Fibroblast of skin of left quadriceps (primary cell): ENCODE results near the gene MEF2C.

Source experiments
- DNase-seq, 2 experiments: peaks; one replicate each; pipeline ENCODE4 v3.0.0-alpha.2; 2013; ENCODE audit warnings: low read depth in 2 of 2

The MEF2C gene

DNA sequence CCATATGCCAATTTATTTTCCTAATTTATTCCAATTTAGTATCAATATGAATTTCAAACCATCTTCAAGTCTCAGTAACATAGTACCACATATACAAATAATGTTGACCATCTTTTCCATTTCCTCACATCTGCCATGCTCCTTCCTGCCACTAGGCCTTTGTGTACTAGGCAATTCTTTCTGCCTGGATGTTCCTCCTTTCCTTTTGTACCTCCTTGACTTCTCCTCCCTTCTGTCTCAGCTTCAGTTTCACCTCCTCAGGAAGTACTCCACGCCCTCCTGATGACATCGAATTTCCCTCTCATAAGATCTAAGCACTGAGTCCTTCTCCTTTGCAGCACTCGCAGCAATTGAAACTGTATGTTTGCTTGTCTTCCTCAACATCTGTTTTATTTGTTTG lies 53.9 kb downstream of the MEF2C start:
- DNase-seq = no peak

DNA sequence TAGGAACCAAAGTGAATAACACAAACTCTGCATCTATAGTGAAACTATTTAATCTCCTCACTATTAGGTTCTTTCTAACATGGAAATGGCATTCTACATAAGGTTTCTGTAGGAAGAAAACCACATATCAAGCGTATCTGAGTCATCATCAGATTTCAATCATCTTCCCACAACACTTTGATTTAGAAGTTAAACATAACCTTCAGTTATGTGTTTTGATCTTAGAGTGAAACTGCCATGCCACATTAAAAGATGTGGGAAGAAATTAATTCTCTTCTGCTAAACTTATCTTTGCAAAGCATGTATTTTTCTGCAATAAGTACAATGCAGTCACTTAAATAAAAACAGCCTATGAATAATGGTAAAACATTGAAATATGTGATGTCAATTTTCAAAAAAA lies 55.0 kb downstream of the MEF2C start:
- no peak for DNase-seq

- DNase-seq = no peak
These were observed 56.1 kb downstream of the MEF2C start for GRCh38 chr5:88826646-88827585.

- DNase-seq = no peak
These were observed 57.2 kb downstream of the MEF2C start for GRCh38 chr5:88825584-88826315.

DNA sequence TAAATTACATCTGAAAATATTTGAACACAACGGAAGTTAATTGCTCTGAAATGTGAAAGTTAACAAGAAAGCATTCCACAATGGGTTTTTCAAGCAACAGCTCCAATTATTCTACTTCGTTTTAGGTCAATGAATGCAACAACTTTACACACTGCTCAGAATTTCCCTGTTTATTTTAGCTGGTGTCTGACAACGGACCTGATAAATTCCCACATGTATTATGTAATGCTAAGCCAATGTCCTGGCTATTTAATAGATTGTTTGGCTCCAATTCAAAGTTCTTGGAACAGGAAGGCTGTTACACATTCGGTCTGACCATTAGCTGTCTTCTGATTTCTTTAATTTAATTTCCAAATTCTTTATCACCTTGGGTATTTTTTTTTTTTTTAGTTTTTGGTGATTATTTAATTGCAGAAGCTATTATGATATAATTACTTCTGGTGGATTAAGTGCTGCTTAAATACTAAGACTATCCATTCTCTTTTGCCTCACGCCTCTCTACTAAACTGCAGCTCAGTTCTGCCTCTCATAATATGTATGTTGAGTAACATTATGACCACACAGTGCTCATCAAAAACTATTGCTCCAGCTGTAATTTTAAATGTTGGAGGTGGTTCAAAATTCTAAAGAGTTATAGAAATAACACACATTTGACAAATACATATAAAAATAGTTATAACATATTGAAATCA lies 57.9 kb downstream of the MEF2C start:
- peak in 1 of 2 experiments; percentile 38 for DNase-seq

DNA sequence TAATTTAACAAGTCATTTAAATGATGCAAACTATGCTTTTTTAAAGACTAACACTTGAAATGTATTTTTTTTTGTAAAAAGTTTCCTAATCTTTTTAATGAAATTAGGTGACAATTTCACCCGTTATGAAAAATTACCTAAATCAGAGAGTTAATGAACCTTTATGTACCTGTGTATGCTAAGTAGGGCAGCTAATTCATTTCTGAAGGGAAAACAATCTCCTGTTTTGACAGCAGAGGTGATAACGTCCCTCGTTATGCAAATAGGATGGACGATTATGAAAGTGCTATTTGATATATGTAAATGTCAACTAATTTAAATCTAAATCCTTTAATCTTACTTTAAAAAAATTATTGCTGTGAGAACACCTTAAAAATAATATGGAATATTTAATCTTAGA lies 58.8 kb downstream of the MEF2C start:
- DNase-seq = no peak

DNA sequence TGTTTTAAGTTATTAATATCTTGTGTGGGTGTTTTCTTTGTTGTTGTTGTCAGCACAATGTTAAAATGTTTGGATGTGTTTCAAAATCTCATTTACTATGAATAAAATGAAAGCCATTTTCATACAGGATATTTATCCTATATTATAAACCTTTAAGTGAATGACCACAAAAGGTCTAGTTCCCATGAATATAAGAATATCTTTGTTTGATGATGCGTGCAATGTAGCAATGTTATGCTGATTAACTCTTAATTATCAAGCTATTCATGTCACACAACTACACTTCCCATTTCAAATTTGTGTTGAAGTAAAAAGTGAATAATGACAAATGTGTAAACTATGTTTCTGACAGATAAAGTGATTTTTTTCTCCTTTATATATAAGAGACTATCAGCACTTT lies 59.8 kb downstream of the MEF2C start:
- DNase-seq = no peak

DNA sequence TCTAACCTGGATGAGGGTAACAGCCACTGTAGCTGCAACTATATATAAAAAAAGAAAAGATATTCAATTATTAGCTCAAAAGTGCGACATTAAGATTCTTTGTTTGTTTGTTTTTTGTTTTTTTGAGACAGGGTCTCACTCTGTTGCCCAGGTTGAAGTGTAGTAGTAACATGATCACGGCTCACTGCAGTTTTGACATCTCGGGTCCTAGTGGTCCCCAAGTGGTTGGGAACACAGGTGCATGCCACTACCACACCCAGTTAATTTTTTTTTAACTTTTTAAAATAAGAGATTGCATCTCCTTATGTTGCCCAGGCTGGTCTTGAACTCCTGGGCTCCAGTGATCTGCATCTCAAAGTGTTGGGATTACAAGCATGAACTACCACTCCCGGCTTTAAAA lies 61.8 kb downstream of the MEF2C start:
- DNase-seq = no peak

DNA sequence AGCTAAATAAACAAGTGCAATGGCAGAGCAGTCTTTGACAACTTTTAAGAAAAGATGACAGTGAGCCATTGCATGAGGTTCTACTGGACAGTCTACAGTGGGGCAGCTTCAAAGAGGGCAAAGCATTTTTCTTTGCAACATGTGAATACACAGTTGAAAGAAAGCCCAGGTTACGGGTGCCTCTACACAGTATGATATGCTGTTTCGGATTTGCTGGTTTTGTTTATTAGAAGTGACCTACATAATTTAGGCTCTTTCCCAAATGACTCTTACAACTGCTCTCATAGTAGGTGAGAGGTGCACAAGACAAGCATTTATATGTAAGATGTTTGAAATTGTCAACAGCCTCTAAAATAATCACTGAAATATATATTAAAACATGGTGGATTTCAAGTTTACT lies 62.4 kb downstream of the MEF2C start:
- no peak for DNase-seq

- DNase-seq = no peak
These were observed 63.5 kb downstream of the MEF2C start for GRCh38 chr5:88819301-88819999.

DNA sequence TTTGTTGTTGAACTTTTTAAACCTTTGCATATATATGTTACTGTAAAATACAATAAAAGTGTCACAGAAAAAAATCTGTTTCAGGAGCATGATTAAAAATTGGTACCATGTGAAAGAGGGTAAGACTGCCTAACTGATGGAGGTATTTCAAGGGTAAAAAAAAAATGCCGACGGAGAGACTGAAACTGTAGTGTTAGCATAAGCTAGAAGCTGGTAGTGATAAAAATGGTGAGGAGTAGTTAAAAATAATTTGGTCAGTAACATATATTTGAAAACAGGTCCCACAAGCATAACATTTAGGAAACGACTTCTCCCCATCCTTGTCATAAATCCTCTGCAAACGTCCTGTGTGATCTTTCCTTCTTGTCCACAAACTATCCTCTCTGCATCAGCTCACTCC lies 64.7 kb downstream of the MEF2C start:
- DNase-seq = no peak

- DNase-seq = no peak
These were observed 66.8 kb downstream of the MEF2C start for GRCh38 chr5:88816195-88816594.

GRCh38 chr5:88815050-88815789 lies 67.8 kb downstream of the MEF2C start:
- DNase-seq = no peak

DNA sequence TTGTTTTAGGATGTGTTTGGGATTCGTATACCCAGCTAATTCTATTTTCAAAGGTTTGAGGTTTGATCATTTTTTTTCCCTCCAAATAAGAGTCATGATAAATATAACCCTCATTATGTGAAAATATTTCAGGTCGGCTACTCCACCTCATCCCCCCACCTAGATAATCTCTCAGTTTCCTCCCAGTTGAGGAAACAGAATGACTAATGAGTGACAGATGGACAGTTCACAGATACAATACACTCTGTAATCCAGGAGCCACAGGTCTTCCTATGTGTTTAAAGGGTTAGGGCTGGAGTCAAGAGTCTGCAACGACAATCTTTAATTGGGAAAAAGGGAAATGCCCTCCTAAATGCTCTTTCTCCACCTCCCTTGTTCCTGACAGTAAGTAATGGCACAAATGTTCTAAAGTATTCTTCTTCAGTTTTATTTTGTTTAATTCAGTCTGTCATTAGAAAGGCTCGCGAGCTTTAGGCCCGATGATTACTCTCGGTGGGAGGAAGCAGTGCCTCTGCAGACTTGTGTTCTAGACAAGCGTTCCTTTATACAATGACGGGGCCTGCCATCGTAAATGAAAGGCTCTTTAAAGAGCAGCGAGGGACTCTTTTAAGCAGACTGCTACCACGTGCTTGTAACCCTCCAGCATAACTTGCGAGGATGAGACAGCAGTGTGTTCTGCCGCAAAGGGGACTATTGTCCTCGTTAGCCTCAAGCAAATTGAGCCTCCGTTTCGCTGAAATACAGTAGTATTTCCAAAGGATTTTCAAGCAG lies 69.0 kb downstream of the MEF2C start:
- no peak for DNase-seq

DNA sequence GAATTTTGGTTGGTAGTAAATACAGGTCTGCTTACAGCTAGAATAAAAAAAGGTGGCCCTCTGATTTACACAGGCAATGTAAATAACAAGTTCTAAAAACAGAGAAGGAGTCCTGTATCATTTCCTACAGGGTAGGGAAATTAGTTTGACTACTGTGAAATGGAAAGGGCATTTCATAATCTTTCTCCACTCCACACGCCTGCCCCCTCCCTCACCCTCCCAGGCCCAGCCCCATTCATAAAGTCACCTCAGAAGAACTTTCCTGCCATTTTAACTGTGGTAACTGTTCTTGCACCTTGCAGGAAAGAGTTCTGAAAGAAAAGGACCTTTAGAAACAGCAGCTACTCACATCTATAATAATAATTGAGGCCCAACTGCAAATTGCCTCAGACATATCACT lies 69.7 kb downstream of the MEF2C start:
- DNase-seq = no peak

DNA sequence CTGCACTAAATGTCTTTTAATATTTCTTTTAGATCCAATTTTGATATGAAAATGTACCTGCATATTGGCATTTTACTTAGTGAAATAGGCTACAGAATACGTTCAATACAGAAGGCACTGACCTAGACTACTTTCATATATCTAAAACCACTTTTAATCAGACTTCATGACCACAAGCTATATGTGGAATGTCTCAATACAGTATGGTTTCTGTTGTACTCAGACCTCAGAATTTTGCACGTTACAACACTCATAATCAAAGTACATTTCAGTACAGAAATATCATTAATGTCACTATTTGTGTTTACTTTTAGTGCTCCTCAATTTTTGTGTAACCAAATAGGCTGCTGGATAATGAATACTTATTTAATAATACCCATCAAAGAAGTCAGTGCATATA lies 74.8 kb downstream of the MEF2C start:
- no peak for DNase-seq

- DNase-seq = no peak
These were observed 75.7 kb downstream of the MEF2C start for GRCh38 chr5:88807327-88807726.

- DNase-seq = no peak
These were observed 76.6 kb downstream of the MEF2C start for GRCh38 chr5:88806338-88806737.

DNA sequence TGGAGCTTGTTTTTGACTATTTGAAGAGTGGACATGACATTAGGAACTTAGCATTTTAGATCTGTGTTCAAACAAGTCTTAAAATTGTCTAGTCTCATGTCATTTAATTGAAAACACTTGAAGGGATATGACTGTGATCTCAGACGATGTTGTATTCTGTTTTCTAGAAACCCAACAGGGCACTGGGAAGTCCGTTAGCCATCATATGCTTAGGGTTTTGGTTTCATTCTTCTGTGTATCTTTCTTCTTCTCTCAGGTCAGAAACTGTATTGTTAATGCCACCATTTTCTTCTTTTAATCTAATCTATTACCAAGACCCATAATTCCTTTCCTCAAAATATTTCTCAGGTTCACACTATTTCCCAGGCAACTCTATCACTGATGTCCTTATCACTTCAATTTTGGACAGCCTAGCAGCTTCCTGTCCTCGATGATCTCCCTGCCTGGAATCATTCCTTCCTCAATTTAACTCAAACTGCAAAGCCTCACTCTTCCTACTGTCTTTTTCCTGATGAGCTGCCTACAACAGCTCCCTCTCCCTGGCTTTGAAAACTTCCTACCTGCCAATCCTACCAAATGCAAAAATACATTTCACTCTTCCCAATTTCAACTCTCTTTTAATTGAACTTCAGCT lies 77.7 kb downstream of the MEF2C start:
- no peak for DNase-seq

DNA sequence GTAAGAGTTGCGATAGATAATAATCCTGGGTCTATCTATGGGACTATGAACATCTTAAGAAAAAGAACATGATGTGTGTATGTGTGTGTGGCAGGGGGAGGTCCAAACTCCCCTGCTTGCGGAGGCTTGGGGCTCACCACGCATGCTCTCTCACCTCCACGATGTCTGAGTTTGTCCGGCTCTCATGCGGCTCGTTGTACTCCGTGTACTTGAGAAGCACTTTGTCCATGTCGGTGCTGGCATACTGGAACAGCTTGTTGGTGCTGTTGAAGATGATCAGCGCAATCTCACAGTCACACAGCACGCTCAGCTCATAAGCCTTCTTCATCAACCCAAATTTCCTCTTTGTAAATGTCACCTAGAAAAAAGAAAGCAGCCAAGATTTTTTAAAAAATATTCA lies 78.5 kb downstream of the MEF2C start:
- no peak for DNase-seq
